ENCODE results near the gene KBTBD2.
"Not testable (repeated sequence)": the region's sequence is repeated elsewhere in the genome, so short reads cannot be mapped to it uniquely, and the experiment has no call there.

Gene KBTBD2

DNA sequence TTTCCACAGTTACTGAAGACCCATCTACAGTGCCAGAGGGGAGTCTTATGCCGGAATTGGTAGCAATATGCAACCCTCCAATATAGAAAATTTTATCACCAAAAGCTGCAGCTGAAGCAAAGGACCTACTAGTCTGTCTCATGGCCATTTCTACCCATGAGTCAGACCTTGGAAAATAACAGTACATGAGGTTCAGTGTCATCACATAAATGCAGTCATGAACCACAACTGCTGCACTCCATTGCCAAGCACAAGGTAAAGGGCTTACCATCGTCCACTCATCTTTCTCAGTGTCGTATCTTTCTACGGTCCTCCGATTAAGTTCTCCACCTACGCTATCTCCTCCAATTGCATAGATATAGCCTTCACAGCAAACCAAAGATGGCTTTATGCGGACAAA lies 21.8 kb downstream of the KBTBD2 start:
- Mint-ChIP-seq H3K4me3 (no peak overlapping the region), H3K9me3 (peaks cover 8% of the 10 kb centered on the region), H3K4me1 (no peaks in the 10 kb centered on the region), H3K27me3 (ENCODE audit: low read depth) (no peaks in the 10 kb centered on the region), H3K36me3 (ENCODE audit: low read depth) (peaks cover 86% of the 10 kb centered on the region), H3K27ac (no peak overlapping the region)
- TF ChIP-seq CTCF (IDR thresholded peaks at IDR 0.05; ENCODE audit: unreplicated experiment in 3 of 3): no peak

GRCh38 chr7:32868116-32868515 lies 23.4 kb downstream of the KBTBD2 start:
- Mint-ChIP-seq H3K9me3 (peaks cover 8% of the 10 kb centered on the region), H3K27me3 (ENCODE audit: low read depth) (no peaks in the 10 kb centered on the region), H3K4me3 (no peak overlapping the region), H3K36me3 (ENCODE audit: low read depth) (peaks cover 89% of the 10 kb centered on the region), H3K4me1 (no peaks in the 10 kb centered on the region), H3K27ac (no peak overlapping the region)
- TF ChIP-seq CTCF (IDR thresholded peaks at IDR 0.05; ENCODE audit: unreplicated experiment in 3 of 3): no peak

GRCh38 chr7:32865448-32866030 lies 26.0 kb downstream of the KBTBD2 start:
- peaks cover 6% of the 10 kb centered on the region for H3K4me1 Mint-ChIP-seq
- no peak overlapping the region for H3K27ac Mint-ChIP-seq
- peaks cover 8% of the 10 kb centered on the region for H3K9me3 Mint-ChIP-seq
- H3K27me3 Mint-ChIP-seq (ENCODE audit: low read depth): no peaks in the 10 kb centered on the region
- no peak for TF ChIP-seq CTCF (IDR thresholded peaks at IDR 0.05; ENCODE audit: unreplicated experiment in 3 of 3)
- H3K4me3 Mint-ChIP-seq: no peak overlapping the region
- peaks cover 68% of the 10 kb centered on the region for H3K36me3 Mint-ChIP-seq (ENCODE audit: low read depth)

- H3K27me3 Mint-ChIP-seq (ENCODE audit: low read depth); H3K4me3 Mint-ChIP-seq; H3K27ac Mint-ChIP-seq; H3K4me1 Mint-ChIP-seq; H3K9me3 Mint-ChIP-seq: not testable (repeated sequence)
- H3K36me3 Mint-ChIP-seq (ENCODE audit: low read depth): peaks cover 53% of the 10 kb centered on the region
Measured at GRCh38 chr7:32863872-32864271, 27.7 kb downstream of the KBTBD2 start.

DNA sequence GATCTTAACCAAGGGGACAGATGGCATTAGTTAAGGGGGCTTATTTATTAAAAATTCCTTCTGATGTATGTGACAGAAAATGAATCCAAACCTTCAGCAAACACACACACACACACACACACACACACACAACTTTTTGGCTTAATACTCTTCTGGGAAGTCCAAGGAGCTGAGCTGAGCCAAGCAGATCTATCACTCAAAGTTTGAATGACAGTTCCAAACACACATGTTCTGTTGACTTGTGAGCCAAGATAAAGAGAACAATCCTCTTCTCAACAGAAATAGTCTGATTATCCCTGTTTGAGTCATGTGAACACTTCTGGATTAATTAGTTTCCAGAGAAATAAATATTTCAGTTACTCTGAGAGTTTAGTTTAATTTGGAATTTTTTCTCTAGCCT lies 31.5 kb downstream of the KBTBD2 start:
- Mint-ChIP-seq H3K4me3 (no peak overlapping the region), H3K27ac (no peak overlapping the region), H3K4me1 (peaks cover 18% of the 10 kb centered on the region), H3K27me3 (ENCODE audit: low read depth) (no peaks in the 10 kb centered on the region), H3K9me3 (no peaks in the 10 kb centered on the region), H3K36me3 (ENCODE audit: low read depth) (peaks cover 15% of the 10 kb centered on the region)
- no peak for TF ChIP-seq CTCF (IDR thresholded peaks at IDR 0.05; ENCODE audit: unreplicated experiment in 3 of 3)

GRCh38 chr7:32858648-32859047 lies 32.9 kb downstream of the KBTBD2 start:
- H3K27ac Mint-ChIP-seq: no peak overlapping the region
- no peak overlapping the region for H3K4me3 Mint-ChIP-seq
- peaks cover 18% of the 10 kb centered on the region for H3K4me1 Mint-ChIP-seq
- TF ChIP-seq CTCF (IDR thresholded peaks at IDR 0.05; ENCODE audit: unreplicated experiment in 3 of 3): no peak
- H3K9me3 Mint-ChIP-seq: no peaks in the 10 kb centered on the region
- H3K36me3 Mint-ChIP-seq (ENCODE audit: low read depth): peaks cover 2% of the 10 kb centered on the region
- no peaks in the 10 kb centered on the region for H3K27me3 Mint-ChIP-seq (ENCODE audit: low read depth)

DNA sequence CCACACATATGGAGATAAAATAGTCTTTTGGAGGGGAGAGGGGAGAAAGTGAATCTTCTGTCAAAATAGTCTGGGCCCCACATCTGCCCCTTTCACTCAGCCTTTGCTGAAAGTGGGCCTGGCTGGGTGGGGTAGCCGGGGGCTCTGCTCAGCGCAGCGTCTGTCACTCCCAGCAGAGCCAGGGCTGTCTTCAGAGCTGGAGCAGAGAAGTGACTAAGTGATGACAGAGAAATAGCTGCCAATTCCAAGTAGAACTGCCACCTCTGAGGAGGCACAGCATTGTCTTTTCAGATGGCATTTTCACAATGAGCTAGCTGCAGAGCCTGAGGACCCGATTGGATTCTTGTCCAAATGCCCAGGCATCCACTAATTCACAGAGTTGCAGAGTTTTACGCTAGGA lies 34.5 kb downstream of the KBTBD2 start:
- H3K36me3 Mint-ChIP-seq (ENCODE audit: low read depth); H3K4me3 Mint-ChIP-seq; H3K27ac Mint-ChIP-seq; H3K9me3 Mint-ChIP-seq; H3K27me3 Mint-ChIP-seq (ENCODE audit: low read depth): not testable (repeated sequence)
- H3K4me1 Mint-ChIP-seq: peaks cover 18% of the 10 kb centered on the region

DNA sequence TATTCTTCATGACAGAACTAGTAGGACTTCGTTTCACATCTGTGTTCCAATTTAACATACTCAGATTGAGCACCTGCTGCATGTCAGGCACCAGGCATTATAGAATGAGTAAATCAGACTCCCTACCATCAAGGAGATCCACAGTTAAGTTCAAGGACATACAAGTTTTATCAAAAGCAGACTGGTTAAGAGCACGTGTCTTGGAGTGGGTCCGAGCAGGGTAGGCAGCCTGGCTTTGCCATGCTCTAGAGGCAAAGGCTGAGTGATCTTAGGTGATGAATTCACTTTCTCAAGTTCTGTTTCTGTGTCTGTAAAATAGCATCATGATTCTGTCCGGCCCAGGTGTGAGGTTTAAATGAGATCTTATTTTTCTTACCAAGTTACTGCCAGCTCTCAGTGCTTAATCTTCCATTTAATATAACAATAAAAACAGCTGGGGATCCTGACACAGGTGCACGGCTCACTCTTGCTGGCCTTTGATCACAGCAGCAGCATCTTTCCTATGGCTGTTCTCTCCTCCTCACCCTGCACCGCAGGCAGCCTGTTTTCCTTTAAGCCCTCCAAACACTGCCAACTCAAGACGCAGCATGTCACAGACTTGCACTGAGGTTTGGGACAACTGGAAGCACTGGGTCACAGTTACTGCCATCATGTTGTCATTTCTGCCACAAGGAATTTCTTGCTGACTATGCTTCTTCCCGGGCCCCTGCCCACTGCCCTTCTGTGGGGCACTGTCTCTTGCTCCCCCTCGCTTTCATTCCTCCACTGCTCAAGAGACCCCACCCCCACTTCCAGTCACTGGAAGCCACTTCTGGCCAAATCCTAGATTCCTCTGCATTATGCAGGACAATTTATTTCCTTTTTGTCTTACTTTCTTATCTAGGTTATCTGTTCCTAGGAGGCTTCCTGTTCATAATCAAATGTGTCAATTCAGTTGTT lies 35.5 kb downstream of the KBTBD2 start:
- H3K27ac Mint-ChIP-seq; H3K27me3 Mint-ChIP-seq (ENCODE audit: low read depth); H3K4me3 Mint-ChIP-seq; H3K9me3 Mint-ChIP-seq; H3K36me3 Mint-ChIP-seq (ENCODE audit: low read depth): not testable (repeated sequence)
- peaks cover 12% of the 10 kb centered on the region for H3K4me1 Mint-ChIP-seq

DNA sequence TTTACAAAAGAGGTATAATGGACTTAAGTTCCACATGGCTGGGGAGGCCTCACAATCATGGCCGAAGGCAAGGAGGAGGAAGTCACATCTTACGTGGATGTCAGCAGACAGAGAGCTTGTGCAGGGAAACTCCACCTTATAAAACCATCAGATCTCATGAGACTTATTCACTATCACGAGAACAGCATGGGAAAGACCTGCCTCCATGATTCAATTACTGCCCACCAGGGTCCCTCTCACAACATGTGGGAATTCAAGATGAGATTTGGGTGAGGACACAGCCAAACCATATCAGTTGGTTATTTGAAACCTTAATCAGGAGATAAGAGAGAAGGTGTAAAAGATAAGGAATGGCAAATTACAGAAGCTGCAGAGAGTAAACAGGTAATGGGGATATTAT lies 40.9 kb downstream of the KBTBD2 start:
- not testable (repeated sequence) for H3K9me3 Mint-ChIP-seq; H3K27ac Mint-ChIP-seq; H3K27me3 Mint-ChIP-seq (ENCODE audit: low read depth); H3K4me3 Mint-ChIP-seq; H3K4me1 Mint-ChIP-seq; H3K36me3 Mint-ChIP-seq (ENCODE audit: low read depth)
